Left lung (tissue), 10 donors: ENCODE results near the gene FOXJ1. TPM values are rescaled to one million over a fixed set of nuclear protein-coding genes. Genes with fewer than 3 reads are reported as not detected.

Experiments
- ATAC-seq: fragments of 200-7000 bp; cut with Tn5 transposase; one replicate; pipeline ENCODE4 v1.9.1; 2020; ENCODE audit warnings: moderate library complexity
- DNase-seq, 4 donors: peaks; one replicate each; pipeline ENCODE4 v3.0.0-alpha.2; 2013 to 2020
- H3K27ac ChIP-seq, 2 donors: fragments of 200-600 bp; sonication (generic) in 1 of 2; one replicate each; pipeline versions ENCODE4 v1.5.0 to v1.8.0; 2020 to 2021
- H3K27me3 ChIP-seq, 2 donors: fragments of 200-600 bp; sonication (generic) in 1 of 2; one replicate each; pipeline versions ENCODE4 v1.5.0 to v1.8.0; 2020 to 2021
- H3K36me3 ChIP-seq, 2 donors: fragments of 200-600 bp; sonication (generic) in 1 of 2; one replicate each; pipeline versions ENCODE4 v1.5.0 to v1.8.0; 2020 to 2021
- H3K4me1 ChIP-seq, 2 donors: fragments of 200-600 bp; one replicate each; pipeline ENCODE4 v1.8.0; 2021
- H3K4me3 ChIP-seq, 2 donors: fragments of 200-600 bp; sonication (generic) in 1 of 2; one replicate each; pipeline versions ENCODE4 v1.5.0 to v1.8.0; 2020 to 2021; ENCODE audit warnings: mild to moderate bottlenecking in 1 of 2
- H3K9me3 ChIP-seq, 2 donors: fragments of 200-600 bp; sonication (generic) in 1 of 2; one replicate each; pipeline versions ENCODE4 v1.5.0 to v1.8.0; 2020 to 2021
- intact Hi-C, 2 donors: fragments of 100-400 bp; cut with DNase I; formaldehyde crosslinking; loops; one replicate each; pipeline versions ENCODE4 v1.11.2 to v1.14.2; 2022
- polyA plus RNA-seq, 6 donors: library from polyadenylated mRNA; unstranded; fragments of 120-200 nt; gene quantifications; one replicate each; pipeline ENCODE4 v1.2.1, GENCODE V29; 2013; ENCODE audit not compliant: insufficient read length in 6 of 6
- total RNA-seq, 2 donors: library from RNA; stranded (reverse); fragmentation: NEBNext Ultra II Directional; extraction: Animal tissue kit (Norgen Biotek cat#: 25700); gene quantifications; one replicate each; pipeline ENCODE4 v1.2.1, GENCODE V29; 2021
- TF ChIP-seq, protein P1 (sequence below), 2 donors: fragments of 200-600 bp; sonication (generic) in 1 of 2; IDR thresholded peaks; one replicate each; pipeline versions ENCODE4 v1.5.0 to v1.8.0; 2021; ENCODE audit warnings: antibody characterized with exemption in 2 of 2
- donor health status: DM: no; HTN: yes; CAD: no.
- donor health status: DM: no; HTN: no; CAD: no.

FOXJ1 gene
- total and polyA plus RNA-seq, 8 donors: 7.7 to 30.4 (median 19.1) TPM

DNA sequence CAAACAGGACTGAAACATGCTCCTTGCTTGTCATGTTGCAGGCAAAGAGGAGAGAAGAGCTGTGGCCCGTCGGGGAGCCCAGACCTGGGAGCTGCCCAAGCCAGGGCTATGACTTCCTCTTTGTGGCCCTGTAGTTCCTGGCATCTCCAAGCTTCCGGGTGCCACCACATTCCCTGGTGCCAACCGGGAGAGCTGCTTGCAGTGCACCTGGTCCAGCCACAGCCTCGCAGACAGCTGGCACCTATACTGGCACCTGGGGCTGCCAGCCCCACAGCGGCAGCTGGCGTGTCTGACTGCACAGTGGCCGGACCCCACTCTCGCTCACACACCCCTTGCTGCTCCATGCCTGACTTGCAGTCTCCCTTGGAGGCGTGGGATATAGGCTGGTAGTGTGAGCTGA is 37.1 kb upstream of the FOXJ1 start:
- no peaks in the 10 kb centered on the region for H3K36me3 ChIP-seq

DNA sequence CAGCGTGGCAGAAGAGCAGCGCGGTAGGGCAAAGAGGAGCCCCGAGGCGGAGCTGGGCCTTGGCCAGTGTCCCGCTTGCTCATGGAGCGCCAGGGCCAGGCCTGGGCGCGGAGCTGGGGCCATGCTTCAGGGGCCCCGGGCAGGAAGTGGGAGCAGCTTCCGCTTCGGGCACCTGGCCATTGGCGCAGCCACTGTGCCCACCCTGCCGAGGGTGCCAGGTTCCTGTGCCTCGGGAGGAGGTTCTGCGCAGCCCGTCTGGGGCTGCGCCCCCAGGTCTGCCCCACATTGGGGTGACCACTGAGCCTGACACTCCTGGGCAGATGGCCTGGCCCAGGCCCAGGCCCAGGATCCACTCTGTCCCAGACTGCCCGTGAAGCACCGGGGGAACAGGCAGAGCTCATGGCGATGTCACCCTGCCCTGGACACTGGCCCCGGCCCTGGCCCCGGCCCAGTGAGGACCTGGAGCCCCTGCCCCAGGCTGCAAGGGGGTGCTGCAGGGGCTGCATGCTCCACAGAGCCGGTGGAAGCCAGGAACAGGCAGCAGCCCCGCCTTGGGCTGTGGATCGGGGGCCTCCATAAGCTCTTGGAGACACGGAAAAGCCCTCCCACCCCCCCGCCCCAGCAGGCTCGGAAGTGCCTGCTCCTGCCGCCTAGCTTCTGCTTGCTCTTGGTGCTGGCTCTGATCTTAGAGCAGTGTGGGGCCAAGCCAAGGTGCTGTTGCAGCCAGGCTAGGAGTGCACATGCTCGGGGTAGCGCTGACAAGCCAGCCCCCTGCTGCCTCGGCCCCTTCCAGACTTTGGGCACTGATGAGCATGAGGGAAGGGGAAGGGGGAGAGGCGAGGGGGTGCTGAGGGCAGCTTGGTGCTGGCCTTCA is 35.9 kb upstream of the FOXJ1 start:
- ATAC-seq (no peak), DNase-seq (no peak)
- H3K27ac ChIP-seq: no peak overlapping the region
- H3K4me1 ChIP-seq: peaks cover 0 to 12% of the 10 kb centered on the region in 2 donors
- H3K9me3 ChIP-seq: no peaks in the 10 kb centered on the region
- TF ChIP-seq, protein P1, sequence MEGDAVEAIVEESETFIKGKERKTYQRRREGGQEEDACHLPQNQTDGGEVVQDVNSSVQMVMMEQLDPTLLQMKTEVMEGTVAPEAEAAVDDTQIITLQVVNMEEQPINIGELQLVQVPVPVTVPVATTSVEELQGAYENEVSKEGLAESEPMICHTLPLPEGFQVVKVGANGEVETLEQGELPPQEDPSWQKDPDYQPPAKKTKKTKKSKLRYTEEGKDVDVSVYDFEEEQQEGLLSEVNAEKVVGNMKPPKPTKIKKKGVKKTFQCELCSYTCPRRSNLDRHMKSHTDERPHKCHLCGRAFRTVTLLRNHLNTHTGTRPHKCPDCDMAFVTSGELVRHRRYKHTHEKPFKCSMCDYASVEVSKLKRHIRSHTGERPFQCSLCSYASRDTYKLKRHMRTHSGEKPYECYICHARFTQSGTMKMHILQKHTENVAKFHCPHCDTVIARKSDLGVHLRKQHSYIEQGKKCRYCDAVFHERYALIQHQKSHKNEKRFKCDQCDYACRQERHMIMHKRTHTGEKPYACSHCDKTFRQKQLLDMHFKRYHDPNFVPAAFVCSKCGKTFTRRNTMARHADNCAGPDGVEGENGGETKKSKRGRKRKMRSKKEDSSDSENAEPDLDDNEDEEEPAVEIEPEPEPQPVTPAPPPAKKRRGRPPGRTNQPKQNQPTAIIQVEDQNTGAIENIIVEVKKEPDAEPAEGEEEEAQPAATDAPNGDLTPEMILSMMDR (IDR thresholded peaks at IDR 0.05): no peak
- no peaks in the 10 kb centered on the region for H3K27me3 ChIP-seq
- intact Hi-C loops: loop anchor here in 1 of 2 donors (5.0 kb wide), 1 partner anchor 55 kb away; no protein-coding TSS in a partner anchor
- H3K36me3 ChIP-seq: no peaks in the 10 kb centered on the region
- no peak overlapping the region for H3K4me3 ChIP-seq

More for the DNA sequence above, 37.1 kb upstream of the FOXJ1 start:
- ATAC-seq: no peak
- no peak overlapping the region for H3K27ac ChIP-seq
- peaks cover 0 to 17% of the 10 kb centered on the region in 2 donors for H3K4me1 ChIP-seq
- TF ChIP-seq, protein P1 (IDR thresholded peaks at IDR 0.05): no peak
- no peak for DNase-seq
- H3K4me3 ChIP-seq: no peak overlapping the region
- intact Hi-C loops: loop anchor here in 1 of 2 donors (5.0 kb wide), 1 partner anchor 56 kb away; no protein-coding TSS in a partner anchor
- no peaks in the 10 kb centered on the region for H3K27me3 ChIP-seq
- no peaks in the 10 kb centered on the region for H3K9me3 ChIP-seq

DNA sequence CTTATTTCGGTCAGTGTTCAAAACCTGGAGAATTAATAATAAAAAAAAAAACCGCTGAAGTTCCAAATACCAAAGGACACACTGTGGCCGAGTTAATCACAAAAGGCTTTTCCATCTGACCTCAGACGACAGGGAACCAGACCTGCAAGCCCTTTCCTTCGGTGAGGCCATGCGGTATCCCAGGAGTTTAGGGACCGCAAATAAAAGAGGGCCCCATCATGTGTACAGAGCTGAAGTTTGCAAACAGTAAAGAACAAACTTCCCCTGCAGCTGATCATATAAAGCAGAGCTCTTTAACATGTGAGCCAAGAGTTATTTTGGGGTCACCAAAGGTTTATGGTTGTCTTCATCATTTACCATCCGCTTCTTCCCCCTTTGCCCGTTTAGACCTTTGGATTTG is 33.0 kb upstream of the FOXJ1 start:
- Histone ChIP-seq H3K9me3 (no peaks in the 10 kb centered on the region), H3K4me1 (no peaks in the 10 kb centered on the region), H3K27ac (no peak overlapping the region), H3K36me3 (no peaks in the 10 kb centered on the region), H3K27me3 (no peaks in the 10 kb centered on the region), H3K4me3 (no peak overlapping the region)
- intact Hi-C loops: no loop called here
- DNase-seq (peak in 1 of 4 donors; percentile 21), ATAC-seq (no peak)
- TF ChIP-seq, protein P1 (IDR thresholded peaks at IDR 0.05): no peak

DNA sequence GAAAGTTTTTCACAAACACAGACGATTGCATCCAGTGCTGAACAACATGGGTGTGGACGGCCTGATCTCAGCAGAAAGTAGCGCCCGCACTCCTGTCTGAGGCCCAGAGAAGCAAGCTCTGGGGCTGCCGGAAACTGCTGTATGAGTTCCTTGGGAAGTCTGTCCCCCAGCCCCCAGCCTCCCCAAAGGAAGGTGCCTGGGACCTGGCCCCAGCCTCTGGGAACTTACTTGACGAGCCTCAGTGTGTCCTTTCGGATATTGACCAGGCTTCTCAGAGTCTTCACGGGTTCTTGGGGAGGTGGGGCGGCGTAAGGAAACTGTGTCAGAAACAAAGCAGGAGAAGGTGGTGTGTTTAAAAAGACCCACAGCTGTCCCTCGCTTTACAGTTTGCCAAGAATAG is 32.4 kb upstream of the FOXJ1 start:
- Histone ChIP-seq H3K4me1 (no peaks in the 10 kb centered on the region), H3K27ac (no peak overlapping the region), H3K9me3 (no peaks in the 10 kb centered on the region), H3K27me3 (no peaks in the 10 kb centered on the region), H3K4me3 (no peak overlapping the region), H3K36me3 (no peaks in the 10 kb centered on the region)
- no peak for ATAC-seq
- TF ChIP-seq, protein P1 (IDR thresholded peaks at IDR 0.05): no peak
- intact Hi-C loops: no loop called here
- DNase-seq: no peak

DNA sequence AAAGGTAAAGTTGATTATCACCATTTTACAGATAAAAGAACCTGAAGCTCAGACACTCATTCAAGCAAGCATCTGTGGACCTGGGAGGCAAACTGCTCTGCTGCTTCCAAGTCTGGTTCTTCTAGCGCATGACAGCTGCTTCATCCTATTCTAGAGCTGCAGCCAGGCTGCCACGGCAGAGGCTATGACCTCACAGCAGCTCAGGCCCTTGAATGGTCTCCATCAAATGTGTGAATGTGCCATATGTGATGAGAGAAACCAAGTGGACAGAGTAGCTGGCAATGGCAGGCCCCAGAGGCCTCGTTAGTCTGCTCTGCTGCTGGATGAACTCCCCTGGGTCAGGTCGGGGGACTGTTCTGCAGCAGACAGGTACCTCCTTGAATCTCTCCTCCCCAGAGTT is 30.7 kb upstream of the FOXJ1 start:
- Histone ChIP-seq H3K27me3 (no peaks in the 10 kb centered on the region), H3K36me3 (no peaks in the 10 kb centered on the region), H3K4me1 (no peaks in the 10 kb centered on the region), H3K9me3 (no peaks in the 10 kb centered on the region), H3K4me3 (no peak overlapping the region), H3K27ac (no peak overlapping the region)
- no peak for DNase-seq
- no peak for ATAC-seq
- intact Hi-C loops: no loop called here
- TF ChIP-seq, protein P1 (IDR thresholded peaks at IDR 0.05): no peak
